ENCODE measurements around the gene HOXD4. TPM values are rescaled to one million over a fixed set of nuclear protein-coding genes. Genes with fewer than 3 reads are reported as not detected.
A peak's percentile ranks its signal among the peaks of the same experiment; 100 is the strongest.

The HOXD4 gene
- total RNA-seq, 4 donors from 2014 or later, result 1.9 to 3.1 TPM; not detected in 2

DNA sequence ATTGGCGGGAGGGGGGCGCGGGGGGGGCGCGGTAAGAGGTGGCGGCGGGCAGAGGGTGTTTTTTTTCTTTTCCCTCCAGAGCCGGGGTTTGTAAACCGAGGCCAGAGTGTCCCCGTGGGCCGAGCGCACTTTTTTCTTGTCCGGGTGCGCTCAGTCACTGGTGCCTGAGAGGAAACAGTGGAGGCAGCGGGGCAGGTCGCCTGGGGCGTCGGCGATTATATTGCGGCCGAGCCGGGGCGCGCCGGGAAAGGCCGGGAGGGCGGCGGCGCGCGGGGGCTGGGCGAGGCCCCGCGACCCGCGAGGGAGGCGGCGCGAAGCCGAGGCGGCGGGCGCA is 21.6 kb upstream of the HOXD4 start:
- peaks cover 43% of the 10 kb centered on the region for H3K4me1 ChIP-seq
- H3K36me3 ChIP-seq, result no peaks in the 10 kb centered on the region
- peak overlapping the region; percentile 96 for H3K27ac ChIP-seq
- TF ChIP-seq POLR2A (IDR thresholded peaks at IDR 0.05) (no peak), EP300 (IDR thresholded peaks at IDR 0.05) (no peak), POLR2AphosphoS5 (IDR thresholded peaks at IDR 0.05) (no peak), CTCF (IDR thresholded peaks at IDR 0.05) (no peak)
- DNase-seq (ENCODE audit: low spot score in 2 of 2), result peak in 1 of 2 donors; percentile 73
- no peaks in the 10 kb centered on the region for H3K9me3 ChIP-seq
- H3K27me3 ChIP-seq, result peaks cover 95% of the 10 kb centered on the region
- H3K4me3 ChIP-seq, result peak overlapping the region; percentile 65
- WGBS, result no CpG with 5 or more reads among the region's 43 CpGs

- peak in 1 of 2 donors; percentile 76 for DNase-seq (ENCODE audit: low spot score in 2 of 2)
Measured at GRCh38 chr2:176130147-176130956, 21.0 kb upstream of the HOXD4 start.

GRCh38 chr2:176130957-176131847 is 20.1 kb upstream of the HOXD4 start:
- Histone ChIP-seq H3K36me3 (no peaks in the 10 kb centered on the region), H3K9me3 (no peaks in the 10 kb centered on the region), H3K4me3 (peak overlapping the region; percentile 65), H3K27ac (peak overlapping the region; percentile 96), H3K4me1 (peaks cover 54% of the 10 kb centered on the region), H3K27me3 (peaks cover 95% of the 10 kb centered on the region)
- no peak for DNase-seq (ENCODE audit: low spot score in 2 of 2)
- 25% methylated on average over 15 of the region's 15 CpGs for WGBS
- TF ChIP-seq CTCF (IDR thresholded peaks at IDR 0.05) (no peak), POLR2A (IDR thresholded peaks at IDR 0.05) (no peak), EP300 (IDR thresholded peaks at IDR 0.05) (no peak), POLR2AphosphoS5 (IDR thresholded peaks at IDR 0.05) (no peak)

More at GRCh38 chr2:176130147-176130956, 21.0 kb upstream of the HOXD4 start:
- TF ChIP-seq CTCF (IDR thresholded peaks at IDR 0.05), result no peak
- no peak for TF ChIP-seq POLR2AphosphoS5 (IDR thresholded peaks at IDR 0.05)
- TF ChIP-seq EP300 (IDR thresholded peaks at IDR 0.05), result no peak
- TF ChIP-seq POLR2A (IDR thresholded peaks at IDR 0.05), result peak; percentile 8 to 23
- Histone ChIP-seq H3K27ac (peak overlapping the region; percentile 96), H3K27me3 (peaks cover 95% of the 10 kb centered on the region), H3K4me3 (peak overlapping the region; percentile 65), H3K4me1 (peaks cover 49% of the 10 kb centered on the region), H3K9me3 (no peaks in the 10 kb centered on the region), H3K36me3 (no peaks in the 10 kb centered on the region)
- WGBS, result under 1% methylated on average over 10 of the region's 100 CpGs

GRCh38 chr2:176131848-176132158 is 19.5 kb upstream of the HOXD4 start:
- WGBS, result 43% methylated on average over 4 of the region's 4 CpGs
- Histone ChIP-seq H3K36me3 (no peaks in the 10 kb centered on the region), H3K27me3 (peaks cover 97% of the 10 kb centered on the region), H3K9me3 (no peaks in the 10 kb centered on the region), H3K4me1 (peaks cover 57% of the 10 kb centered on the region), H3K4me3 (peak overlapping the region; percentile 65), H3K27ac (peak overlapping the region; percentile 96)
- TF ChIP-seq POLR2AphosphoS5 (IDR thresholded peaks at IDR 0.05) (no peak), CTCF (IDR thresholded peaks at IDR 0.05) (no peak), POLR2A (IDR thresholded peaks at IDR 0.05) (no peak), EP300 (IDR thresholded peaks at IDR 0.05) (no peak)
- no peak for DNase-seq (ENCODE audit: low spot score in 2 of 2)

Data from suprapubic skin (tissue), 4 donors.